Measurements from ENCODE around the gene ACAD11.
A peak's percentile ranks its signal among the peaks of the same experiment; 100 is the strongest.

Gene ACAD11

GRCh38 chr3:132659365-132660051 is at the start of gene ACAD11:
Gene ACAD11, minus strand, starts transcription at chr3:132659809. Its CDS starts 58 bp downstream, at chr3:132659751.
- DNase-seq (ENCODE audit: low read depth): no peak

- no peak for DNase-seq (ENCODE audit: low read depth)
Measured at GRCh38 chr3:132703733-132704132, 44.1 kb upstream of the ACAD11 start.

GRCh38 chr3:132695422-132695821 is 35.8 kb upstream of the ACAD11 start:
- no peak for DNase-seq (ENCODE audit: low read depth)

GRCh38 chr3:132694991-132695390 is 35.4 kb upstream of the ACAD11 start:
- DNase-seq (ENCODE audit: low read depth): no peak

GRCh38 chr3:132690040-132690439 is 30.4 kb upstream of the ACAD11 start:
- no peak for DNase-seq (ENCODE audit: low read depth)

GRCh38 chr3:132682201-132682600 is 22.6 kb upstream of the ACAD11 start:
- no peak for DNase-seq (ENCODE audit: low read depth)

GRCh38 chr3:132681421-132681820 is 21.8 kb upstream of the ACAD11 start:
- no peak for DNase-seq (ENCODE audit: low read depth)

- DNase-seq (ENCODE audit: low read depth): no peak
Measured at GRCh38 chr3:132679911-132680310, 20.3 kb upstream of the ACAD11 start.

- no peak for DNase-seq (ENCODE audit: low read depth)
Measured at GRCh38 chr3:132675408-132675807, 15.8 kb upstream of the ACAD11 start.

- no peak for DNase-seq (ENCODE audit: low read depth)
Measured at GRCh38 chr3:132669256-132669777, 9.7 kb upstream of the ACAD11 start.

- DNase-seq (ENCODE audit: low read depth): no peak
Measured at GRCh38 chr3:132665230-132665745, 5.7 kb upstream of the ACAD11 start.

GRCh38 chr3:132662212-132662611 is 2.6 kb upstream of the ACAD11 start:
- DNase-seq (ENCODE audit: low read depth): no peak

- no peak for DNase-seq (ENCODE audit: low read depth)
Measured at GRCh38 chr3:132661101-132661500, 1.5 kb upstream of the ACAD11 start.

- DNase-seq (ENCODE audit: low read depth): no peak
Measured at GRCh38 chr3:132660811-132661070, 1.1 kb upstream of the ACAD11 start.

GRCh38 chr3:132660052-132660810 is 622 bp upstream of the ACAD11 start, which contains the start of gene UBA5:
Gene UBA5, plus strand, starts transcription at chr3:132660329. Its CDS starts 209 bp downstream, at chr3:132660538.
- peak; percentile 49 for DNase-seq (ENCODE audit: low read depth)

GRCh38 chr3:132659000-132659364 is 627 bp downstream of the ACAD11 start:
- DNase-seq (ENCODE audit: low read depth): no peak

GRCh38 chr3:132657869-132658747 is 1.5 kb downstream of the ACAD11 start:
- DNase-seq (ENCODE audit: low read depth): no peak

- DNase-seq (ENCODE audit: low read depth): no peak
Measured at GRCh38 chr3:132655471-132655870, 4.1 kb downstream of the ACAD11 start.

GRCh38 chr3:132654721-132655120 is 4.9 kb downstream of the ACAD11 start:
- no peak for DNase-seq (ENCODE audit: low read depth)

- no peak for DNase-seq (ENCODE audit: low read depth)
Measured at GRCh38 chr3:132654190-132654589, 5.4 kb downstream of the ACAD11 start.

- no peak for DNase-seq (ENCODE audit: low read depth)
Measured at GRCh38 chr3:132652640-132653270, 6.9 kb downstream of the ACAD11 start.

GRCh38 chr3:132650153-132650552 is 9.5 kb downstream of the ACAD11 start:
- DNase-seq (ENCODE audit: low read depth): no peak

Data from HS-5 (cell line).